GM04504 (cell line): ENCODE results near the gene LSM4.

Experiments
- DNase-seq: peaks from one replicate; pipeline ENCODE4 v3.0.0-alpha.2; 2012; ENCODE audit warnings: low read depth

Gene LSM4

DNA sequence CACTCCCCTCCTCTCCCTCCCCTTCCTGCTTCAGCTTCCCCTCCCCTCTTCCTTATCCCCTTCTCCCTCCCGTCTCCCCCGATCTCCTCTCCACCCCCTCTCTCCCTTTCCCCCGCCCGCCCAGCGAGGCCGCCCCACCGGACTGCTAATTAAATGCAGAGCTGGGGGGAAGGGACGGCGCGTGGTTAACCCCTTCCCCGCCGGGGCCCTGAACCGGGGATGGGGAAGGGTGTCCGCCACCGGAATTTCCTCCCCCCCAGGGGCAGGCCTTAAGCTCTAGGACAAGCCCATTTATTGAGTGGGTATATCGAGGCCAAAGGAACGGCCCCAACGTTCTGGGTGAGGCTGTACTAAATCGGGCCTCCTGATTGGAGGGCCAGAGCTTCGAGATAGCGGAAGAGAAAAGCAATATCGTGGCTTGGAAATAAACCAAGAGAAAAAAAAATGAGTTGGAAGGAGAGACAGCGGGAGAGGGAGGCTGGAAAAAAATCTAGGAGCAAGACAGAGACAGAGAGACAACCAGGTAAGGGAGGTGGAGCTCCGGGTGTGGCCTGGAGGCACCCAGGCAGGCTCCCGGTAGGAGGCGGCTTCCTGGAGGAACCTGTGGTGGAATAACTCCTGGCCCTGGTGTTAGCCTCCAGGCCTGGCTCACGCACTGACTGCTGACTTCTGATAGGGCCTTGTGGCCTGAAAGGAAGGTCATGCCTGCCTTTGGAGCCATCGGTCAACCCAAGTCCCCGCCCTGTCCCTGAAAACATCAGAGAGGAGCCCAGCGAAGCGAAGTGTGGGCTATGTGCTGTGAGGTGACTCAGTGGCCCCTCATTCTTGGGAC, 29.9 kb downstream of the LSM4 start:
- no peak for DNase-seq

DNA sequence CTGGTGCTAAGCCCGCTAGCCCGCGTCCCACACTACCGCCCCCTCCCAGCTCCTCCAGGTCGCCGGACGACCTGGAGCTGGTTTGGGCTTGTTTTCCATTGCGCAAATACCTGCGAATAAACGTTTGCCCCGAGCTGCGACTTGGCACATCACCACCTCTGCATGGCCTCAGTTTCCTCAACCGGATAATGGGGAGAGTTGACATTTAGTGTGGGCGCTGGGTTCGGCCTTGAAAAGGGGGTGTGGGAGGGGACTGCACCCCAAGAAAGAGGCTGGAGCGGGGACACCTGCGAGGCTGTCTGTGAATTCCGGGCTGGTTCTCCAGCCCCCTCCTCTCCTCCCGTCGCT, 30.4 kb downstream of the LSM4 start:
- no peak for DNase-seq

DNA sequence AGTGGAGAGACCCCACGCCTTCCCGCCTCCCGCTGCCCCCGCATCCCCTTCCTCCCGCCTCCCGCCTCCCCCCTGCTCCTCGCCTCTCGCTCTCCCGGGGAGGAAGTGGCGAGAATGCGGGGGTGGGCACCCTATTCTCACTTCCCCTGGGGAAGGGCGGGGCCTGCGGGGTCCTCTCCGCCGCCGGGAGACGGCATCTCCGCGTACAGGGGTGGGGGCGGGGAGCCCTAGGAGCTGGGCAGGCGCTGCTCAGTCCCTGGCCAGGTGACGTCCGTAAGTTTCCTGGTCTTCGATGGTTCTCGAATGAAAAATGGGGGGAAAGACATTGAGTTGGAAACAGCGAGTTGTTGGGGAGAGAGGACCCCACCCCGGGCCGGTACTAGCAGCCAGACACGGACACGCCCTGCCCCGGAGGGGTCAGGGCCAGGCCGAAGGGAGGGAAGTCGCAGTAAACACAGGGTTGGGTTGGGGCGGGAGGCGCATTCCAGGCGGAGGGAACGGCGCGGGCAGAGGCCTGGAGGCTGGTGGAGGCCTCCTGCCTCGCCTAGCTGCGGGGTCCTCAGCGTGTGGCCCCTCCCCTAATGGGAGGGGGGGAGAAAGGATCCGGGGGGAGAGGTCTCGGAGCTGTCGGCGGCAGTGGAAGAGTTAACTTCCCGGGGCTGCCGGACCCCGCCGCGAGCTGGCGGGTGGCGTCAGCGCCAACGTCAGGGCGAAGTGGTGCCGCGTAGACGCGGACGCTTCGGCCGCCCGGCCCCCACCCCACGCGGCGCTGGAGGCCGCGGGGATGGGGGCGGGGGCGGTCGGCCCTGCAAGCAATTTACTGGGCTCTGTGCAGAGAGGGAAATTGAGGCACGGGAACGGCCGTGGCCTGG, 31.1 kb downstream of the LSM4 start:
- DNase-seq, result no peak

DNA sequence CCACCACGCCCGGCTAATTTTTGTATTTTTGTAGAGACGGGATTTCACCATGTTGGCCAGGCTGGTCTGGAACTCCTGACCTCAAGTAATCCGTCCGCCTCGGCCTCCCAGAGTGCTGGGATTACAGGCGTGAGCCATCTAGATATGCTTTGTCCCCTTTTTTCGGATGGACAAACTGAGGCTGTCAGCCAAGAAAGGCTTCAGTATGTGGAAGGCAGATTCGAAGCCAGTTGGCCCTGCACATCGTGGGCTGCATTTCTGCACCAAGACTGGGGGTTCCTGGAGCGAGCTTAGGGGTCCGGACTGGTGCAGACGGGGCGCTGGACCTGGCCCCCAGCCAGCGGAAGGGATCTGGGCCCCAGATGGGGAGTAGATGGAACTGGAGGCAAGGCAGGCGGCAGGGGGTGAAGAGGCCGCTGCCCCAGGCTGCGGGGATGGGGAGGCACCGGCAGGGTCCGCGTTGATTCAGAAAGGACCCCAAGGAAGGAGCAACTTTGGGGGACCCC, 31.8 kb downstream of the LSM4 start:
- DNase-seq, result no peak

DNA sequence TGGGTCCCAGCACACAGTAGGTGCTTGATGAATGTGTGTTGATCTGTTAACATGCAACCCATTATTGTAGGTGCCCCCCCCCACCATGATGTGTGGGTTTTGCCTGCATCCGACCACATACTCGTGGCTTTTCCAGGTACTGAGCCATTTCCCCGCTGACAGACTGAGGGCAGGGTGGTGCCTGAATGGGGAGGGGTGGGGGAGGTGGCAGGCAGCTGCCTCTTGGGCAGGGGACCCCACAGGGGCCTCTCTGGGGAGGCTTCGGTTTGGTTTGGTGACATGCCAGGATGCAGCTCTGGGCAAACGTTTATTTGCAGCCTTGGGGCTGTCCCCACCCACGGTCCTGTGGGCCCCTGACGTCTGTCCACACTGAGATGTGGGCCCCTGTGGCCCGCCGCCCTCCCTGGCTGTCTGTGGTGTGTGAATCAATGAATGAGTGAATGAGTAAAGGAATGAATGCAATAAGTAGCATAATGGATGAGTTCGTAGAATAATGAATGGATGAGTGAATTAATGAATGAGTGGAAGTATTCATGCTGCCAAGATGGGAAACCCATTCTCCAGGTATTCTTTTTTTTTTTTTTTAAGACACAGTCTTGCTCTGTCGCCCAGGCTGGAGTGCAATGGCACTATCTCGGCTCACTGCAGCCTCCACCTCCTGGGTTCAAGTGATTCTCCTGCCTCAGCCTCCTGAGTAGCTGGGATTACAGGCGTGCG, 32.4 kb downstream of the LSM4 start:
- no peak for DNase-seq

DNA sequence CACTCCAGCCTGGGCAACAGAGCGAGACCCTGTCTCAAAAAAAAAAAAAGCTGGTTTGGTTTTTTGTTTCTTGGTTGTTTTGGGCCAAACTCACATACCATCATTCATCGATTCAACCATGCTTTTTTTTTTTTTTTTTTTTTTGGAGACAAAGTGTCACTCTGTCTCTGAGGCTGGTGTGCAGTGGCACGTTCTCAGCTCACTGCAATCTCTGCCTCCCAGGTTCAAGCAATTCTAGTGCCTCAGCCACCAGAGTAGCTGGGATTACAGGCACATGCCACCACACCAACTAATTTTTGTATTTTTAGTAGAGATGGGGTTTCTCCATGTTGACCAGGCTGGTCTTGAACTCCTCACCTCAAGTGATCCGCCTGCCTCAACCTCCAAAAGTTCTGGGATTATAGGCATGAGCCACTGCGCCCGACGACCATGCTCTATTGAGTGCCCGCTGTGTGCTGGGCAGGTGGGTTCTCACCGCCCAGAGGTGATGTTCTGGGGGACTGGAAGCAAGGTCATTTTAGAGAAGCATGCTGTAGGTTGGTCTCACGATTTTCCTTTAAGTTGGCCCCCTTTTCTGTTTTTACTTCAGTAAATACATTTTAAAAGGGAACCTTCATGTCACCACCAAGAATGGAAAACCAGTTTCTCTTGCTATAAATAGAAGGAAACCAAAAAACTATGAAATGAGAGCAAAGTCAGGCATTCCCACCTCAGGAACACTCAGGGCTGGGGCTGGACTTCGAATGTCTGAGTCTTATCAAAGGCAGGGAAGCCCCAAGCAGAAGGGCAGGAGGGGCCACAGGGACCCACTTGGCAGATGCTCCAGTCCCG, 33.2 kb downstream of the LSM4 start:
- no peak for DNase-seq

DNA sequence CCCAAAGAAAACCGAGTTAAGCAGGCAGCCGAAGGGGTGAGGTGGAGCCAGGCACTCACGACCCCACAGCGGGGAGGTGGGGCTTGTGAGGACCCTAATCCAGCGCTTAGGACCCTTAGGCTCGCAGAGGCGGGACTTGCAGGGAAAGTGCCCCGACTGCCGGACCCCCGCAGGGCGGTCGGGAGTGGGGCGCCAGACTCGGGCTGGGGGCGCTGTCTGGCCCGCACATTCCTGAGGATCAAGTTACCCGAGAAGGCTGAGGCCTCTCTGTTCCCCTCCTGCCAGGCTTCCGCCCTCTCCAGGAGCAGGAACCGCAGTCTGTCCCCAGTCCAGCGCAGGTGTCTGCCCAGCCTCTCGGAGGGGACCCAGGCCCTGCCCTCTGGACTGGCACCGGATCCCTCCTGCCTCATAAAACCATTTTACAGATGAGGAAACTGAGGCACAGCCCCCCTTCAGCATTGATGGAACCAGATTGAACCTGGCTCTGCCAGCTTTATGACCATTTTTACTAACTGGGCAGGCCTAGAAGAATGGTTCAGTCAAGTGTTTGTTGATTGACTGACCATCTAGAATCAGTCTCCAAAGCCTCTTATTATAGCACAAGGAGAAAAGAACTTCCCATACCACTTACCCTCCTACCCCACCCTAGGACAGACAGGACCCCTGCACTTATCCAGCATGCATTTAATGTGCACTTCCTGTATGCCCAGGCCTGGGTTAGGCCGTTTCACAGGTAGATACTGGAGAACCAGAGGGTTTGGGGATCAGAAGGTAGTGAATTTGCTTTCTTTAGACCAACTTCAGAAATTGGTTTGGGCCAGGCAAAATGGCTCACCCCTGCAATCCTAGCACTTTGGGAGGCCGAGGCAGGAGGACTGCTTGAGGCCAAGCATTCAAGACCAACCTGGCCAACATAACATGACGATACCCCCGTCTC, 34.8 kb downstream of the LSM4 start:
- no peak for DNase-seq

DNA sequence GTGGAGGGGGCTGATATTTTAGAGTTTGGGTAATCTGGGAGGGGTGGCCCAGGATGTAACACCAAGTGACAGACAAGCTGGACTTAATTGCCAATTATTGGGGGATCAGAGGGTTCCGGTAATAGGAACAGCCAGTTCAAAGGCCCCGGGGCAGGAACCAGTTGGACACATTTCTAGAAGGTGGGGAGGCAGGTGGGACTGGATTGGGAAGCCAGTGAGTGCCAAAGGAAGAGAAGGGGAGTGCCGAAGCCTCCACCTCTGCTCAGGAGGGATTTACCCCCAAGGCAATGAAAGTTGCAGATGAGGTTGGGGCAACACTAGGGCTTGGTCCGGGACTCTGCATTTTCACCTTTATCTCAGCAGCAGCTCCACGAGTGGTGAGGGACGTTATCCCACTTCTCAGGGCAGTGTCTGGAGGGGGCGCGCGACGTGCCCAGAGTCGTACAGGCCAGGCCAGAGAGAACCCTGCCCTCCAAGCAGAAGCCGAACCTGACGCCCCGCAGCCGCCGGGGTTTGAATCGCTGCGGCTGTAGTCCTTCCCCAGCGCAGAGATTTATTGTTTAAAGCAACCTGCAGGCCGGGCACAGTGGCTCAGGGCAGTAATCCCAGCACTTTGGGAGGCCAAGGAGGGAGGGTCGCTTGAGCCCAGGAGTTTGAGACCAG, 35.8 kb downstream of the LSM4 start:
- no peak for DNase-seq

DNA sequence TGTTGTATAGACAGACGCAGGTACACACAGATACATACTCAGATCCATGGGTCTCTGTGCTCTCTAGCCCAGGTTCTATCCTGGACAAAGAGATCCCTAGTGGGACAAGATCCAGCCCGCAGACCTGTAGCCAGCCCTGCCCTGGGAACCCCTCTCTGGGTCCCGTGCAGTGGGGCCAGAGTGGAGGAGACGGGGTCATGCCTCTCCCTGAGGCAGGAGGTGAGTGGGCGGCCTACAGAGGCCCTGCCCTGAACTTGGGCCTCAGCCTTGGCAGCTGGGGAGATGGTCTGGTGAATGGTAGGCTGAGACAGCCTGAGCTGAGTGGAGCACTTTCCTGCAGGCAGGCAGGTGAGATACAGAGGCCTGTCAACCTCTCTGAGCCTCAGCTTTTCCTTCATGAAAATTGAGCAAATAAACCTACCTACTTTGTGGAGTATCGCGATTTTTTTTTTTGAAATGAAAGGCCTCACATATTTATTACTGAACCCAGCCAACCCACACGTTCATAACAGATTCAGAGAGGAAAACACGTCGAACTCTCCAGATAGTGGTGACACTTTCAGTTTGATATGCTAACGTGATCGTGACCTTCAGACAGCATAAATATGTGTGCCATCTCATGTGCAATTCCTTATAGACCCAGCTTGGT, 38.0 kb downstream of the LSM4 start:
- no peak for DNase-seq

DNA sequence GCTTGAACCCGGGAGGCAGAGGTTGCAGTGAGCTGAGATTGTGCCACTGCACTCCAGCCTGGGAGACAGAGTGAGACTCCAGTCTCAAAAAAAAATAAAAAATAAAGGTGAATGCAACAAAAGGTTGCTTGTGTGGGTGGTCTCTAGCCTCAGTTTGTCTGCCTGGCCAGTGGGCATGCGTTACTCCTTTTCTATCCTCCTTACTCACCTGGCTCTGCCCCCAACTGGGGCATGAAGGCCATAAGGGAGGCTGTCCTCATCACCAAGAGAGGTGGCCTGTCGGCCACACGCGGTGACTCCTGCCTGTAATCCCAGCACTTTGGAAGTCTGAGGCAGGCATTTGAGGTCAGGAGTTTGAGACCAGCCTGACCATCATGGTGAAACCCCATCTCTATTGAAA, 39.5 kb downstream of the LSM4 start:
- DNase-seq, result no peak

DNA sequence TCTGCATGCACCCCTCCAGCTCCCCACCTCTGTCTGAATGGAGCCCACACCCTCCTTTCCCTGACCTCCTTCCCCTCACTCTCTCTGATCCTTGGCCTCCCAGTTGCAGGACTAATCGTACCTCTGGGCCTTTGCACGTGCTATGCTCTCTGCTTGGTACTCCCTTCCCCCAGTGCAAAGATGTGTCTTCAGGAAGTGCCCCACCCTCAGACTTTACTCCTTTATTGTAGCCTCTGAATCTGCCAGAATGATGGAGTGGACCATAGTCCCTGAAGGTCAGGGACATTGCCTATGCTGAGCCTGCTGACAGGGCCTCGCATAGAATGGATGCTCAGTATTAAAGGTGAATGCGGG, 40.1 kb downstream of the LSM4 start:
- no peak for DNase-seq

DNA sequence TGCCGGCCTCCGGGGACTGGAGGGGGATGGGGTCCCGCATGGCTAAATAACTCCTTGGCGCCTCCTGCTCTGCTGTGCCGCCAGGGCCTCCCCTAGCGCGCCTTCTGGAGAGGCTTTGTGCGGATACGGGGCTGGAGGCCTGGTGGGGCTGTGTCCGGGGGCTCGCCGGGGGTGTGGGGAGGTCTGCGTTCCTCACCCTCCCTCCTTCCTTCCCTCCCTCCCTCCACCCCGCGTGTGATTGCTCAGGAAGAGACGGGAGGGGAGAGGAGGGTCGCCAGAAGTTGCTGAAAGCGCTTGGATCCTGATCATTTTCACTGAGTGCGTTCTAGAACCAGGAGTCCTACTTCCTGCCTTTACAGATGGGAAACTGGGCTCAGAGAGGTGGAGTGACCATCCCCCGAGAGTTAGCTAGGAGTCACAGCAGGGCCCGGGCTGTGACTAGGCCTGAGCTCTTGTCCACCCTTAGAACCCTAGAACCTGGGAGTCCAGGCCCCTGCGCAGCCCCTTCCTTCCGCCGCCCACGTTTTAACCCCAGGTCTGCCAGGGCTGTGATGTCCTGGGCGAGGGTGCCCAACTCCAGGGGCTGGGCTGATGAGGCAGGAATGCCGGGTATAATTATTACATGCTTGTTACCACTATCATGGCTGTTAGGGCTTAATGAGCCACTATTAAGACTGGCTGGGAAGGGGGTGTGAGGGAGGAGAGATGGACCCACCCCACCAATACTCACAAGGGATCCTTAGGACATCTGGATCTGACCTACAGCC, 40.7 kb downstream of the LSM4 start:
- DNase-seq, result no peak

DNA sequence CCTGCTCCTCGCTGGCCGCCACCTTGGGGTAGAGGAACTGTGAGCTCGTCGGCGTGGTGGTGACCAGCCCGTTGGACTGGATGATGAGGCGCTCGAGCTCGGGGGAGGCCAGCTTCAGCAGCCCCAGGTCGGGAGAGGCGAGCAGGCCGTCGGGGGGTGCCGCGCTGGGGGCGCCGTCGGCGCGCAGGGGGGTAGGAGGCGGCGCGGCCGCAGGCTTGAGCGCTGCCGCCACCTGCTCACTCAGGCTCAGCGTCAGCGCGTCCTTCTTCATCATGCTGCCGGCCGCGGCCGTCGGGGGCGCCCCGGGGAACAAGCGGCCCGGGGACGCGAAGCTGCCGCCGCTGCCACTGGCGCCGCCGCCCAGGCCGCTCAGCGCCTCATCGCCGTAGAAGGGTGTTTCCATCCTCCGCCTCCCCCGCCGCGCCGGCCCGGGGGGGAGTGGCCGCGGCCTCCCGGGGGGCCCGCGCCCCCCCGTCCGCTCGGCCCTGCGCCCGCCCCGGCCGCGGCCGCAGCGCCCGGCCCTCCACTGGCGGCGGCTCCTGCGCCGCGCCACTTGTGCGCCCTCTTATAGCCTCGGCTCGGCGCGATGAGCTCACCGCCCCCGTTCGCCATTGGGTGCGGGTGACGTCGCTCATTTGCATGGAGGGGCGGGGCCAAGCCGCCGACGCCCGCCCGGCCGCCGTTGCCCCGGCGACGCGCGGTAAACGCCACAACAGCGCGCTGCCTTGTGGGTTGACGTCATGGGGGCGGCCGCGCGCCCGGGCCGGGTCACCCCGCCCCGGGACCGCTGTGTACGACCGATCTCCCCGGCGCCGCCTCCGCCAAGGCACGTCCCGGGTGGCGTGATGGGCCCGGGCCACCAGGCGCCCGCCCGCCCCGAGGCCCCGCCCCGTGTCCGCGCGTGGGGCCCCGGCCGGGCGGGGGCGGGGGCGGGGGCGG, 41.5 kb downstream of the LSM4 start, which contains the start of gene JUND:
Gene JUND (minus strand): TSS at position 541 of the 939 bp plus-strand sequence. CDS start 138 bp downstream, at position 403.
- DNase-seq, result peak; percentile 97

DNA sequence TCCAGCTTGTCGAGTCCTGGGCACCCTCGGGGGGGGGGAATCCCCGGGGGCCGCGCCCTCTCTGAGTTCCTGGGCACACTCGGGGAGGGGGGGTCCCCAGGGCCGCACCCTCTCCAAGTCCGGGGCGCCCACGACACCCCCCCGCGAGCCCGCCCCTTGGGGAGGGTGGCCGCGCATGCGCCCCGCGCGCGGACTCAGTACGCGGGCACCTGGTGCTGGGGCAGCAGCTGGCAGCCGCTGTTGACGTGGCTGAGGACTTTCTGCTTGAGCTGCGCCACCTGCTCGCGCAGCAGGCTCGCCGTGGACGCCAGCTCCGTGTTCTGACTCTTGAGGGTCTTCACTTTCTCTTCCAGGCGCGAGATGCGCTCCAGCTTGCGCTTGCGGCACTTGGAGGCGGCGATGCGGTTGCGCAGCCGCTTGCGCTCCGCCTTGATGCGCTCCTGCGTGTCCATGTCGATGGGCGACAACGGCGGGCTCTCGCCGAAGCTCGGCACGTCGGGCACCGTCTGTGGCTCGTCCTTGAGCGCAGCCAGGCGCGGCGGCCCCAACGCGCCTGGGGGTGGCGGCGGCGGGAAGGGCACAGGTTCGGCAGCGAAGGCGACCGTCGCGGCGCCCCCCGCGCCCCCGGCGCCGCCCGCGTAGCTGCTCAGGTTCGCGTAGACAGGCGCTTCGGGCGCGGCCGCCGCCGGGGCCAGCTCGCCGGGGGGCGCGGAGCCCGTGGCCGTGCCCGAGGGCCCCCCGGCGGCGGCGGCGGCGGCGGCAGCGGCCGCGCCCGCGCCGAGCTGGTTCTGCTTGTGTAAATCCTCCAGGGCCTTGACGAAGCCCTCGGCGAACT, 42.4 kb downstream of the LSM4 start:
- DNase-seq, result no peak

DNA sequence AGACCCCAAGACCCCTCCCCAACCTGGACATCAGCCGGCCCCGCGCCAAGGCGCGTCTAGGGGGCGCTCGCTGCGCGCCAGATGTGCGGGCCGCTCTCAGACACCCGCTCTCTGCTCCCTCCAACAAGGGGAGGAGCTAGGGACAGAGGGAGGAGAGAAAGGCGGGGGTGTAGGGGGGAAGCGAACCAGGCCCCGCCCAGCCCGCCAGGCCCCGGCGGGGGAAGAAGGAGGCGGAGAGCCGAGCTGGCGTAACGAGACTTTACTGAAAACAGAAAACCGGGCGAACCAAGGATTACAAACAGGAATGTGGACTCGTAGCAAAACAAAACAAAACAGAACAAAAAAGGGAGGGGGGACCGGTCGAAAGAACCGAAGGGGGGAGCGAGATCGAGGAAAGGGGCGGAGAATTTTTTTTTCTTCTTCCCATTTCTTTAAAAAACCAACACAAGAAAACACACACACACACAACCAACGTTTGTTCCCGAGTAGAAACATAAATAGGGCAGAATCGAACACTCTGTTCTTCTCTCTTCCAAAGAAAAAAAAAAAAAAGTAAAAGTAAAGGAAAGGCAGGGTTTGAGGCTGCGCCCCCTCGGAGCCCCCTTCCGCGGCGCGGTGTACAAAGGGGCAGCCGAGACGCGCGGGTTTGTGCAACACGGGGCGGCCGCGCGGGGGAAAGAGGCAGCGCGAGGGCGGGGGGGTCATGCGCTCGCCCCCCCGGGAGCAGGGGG, 43.2 kb downstream of the LSM4 start:
- DNase-seq, result peak; percentile 89

DNA sequence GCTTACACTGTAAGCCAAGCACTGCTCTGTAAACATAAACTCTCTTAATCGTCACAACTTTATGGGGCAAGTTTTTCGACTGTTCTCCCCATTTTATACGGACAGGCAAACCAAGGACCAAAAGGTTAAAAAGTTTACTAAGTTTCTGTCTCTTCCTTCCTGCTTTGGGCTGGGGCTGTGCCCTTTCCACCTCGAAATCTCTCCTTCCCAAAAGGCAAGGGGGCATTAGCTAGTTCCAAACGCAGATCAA, 43.7 kb downstream of the LSM4 start:
- DNase-seq, result no peak
